Thyroid gland (tissue), 4 donors: Measurements from ENCODE around the gene ERBB2. TPM values are rescaled to one million over a fixed set of nuclear protein-coding genes. Genes with fewer than 3 reads are reported as not detected.

Experiments used
- DNase-seq, 2 donors: peaks; one replicate each; pipeline ENCODE4 v3.0.0-alpha.2; 2019
- H3K27ac ChIP-seq, 3 donors: fragments of 200-600 bp; sonication (generic); 1 replicate in 2 of 3; 2 replicates in 1 of 3; pipeline ENCODE4 v1.5.1; 2016 to 2019; ENCODE audit warnings: mild to moderate bottlenecking in 1 of 3, moderate library complexity in 1 of 3
- H3K27me3 ChIP-seq: fragments of 200-600 bp; sonication (generic); one replicate; pipeline ENCODE4 v1.5.1; 2019
- H3K36me3 ChIP-seq, 2 donors: fragments of 200-600 bp; sonication (generic); one replicate each; pipeline ENCODE4 v1.5.1; 2016 to 2019
- H3K4me1 ChIP-seq, 2 donors: fragments of 200-600 bp; sonication (generic); one replicate each; pipeline ENCODE4 v1.5.1; 2017 to 2019
- H3K4me3 ChIP-seq, 3 donors: fragments of 200-600 bp; sonication (generic); replicated peaks in 1 of 3; 1 replicate in 2 of 3; 2 replicates in 1 of 3; pipeline ENCODE4 v1.5.1; 2016; ENCODE audit warnings: mild to moderate bottlenecking in 1 of 3
- H3K9me3 ChIP-seq: fragments of 200-600 bp; sonication (generic); one replicate; pipeline ENCODE4 v1.5.1; 2017
- POLR2A ChIP-seq, 2 donors: fragments of 450-650 bp; IDR thresholded peaks; one replicate each; pipeline ENCODE4 v1.6.1; 2017; ENCODE audit warnings: antibody characterized with exemption in 2 of 2, mild to moderate bottlenecking in 2 of 2, moderate library complexity in 1 of 2
- WGBS, 2 donors: methylation state at CpG; one replicate each; pipeline ENCODE4 v1.1.5; 2017; 5-methylcytosine and 5-hydroxymethylcytosine counted together
- intact Hi-C: fragments of 100-400 bp; cut with DNase I; formaldehyde crosslinking; loops from one replicate; pipeline ENCODE4 v1.15.1; 2023
- total RNA-seq, 4 donors: library from RNA; depleted of rRNA; stranded (reverse); fragments of >200 nt; gene quantifications; one replicate each; pipeline ENCODE4 v1.2.3, GENCODE V29; 2016
- TF ChIP-seq, protein P1 (sequence below), 6 experiments: fragments of 200-600 bp in 3 of 6; fragments of 450-650 bp in 3 of 6; sonication (generic) in 3 of 6; IDR thresholded peaks; one replicate each; pipeline ENCODE4 v1.5.1; 2016 to 2019; ENCODE audit warnings: antibody characterized with exemption in 6 of 6, mild to moderate bottlenecking in 2 of 6, inconsistent platforms in 1 of 6, moderate library complexity in 1 of 6

The ERBB2 gene
- total RNA-seq, 4 donors from 2014 or later = 74.3 to 170 (median 139) TPM

DNA sequence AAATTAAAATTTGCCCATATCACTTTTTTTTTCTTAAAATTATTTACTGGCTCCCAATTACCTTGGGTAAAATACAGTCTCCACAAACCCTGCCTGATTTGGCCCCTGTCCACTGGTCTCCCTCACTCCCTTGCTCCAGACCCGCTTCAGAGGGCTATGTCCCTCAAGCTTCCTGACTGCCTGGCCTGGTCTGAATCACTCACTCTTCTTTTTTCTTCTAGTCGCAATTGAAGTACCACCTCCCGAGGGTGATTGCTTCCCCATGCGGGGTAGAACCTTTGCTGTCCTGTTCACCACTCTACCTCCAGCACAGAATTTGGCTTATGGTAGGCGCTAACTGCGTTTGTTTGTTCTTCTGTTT, 11.4 kb upstream of the ERBB2 start:
- intact Hi-C loops = loop anchor here (5.0 kb wide), 1 partner anchor 61 kb away; the partner anchor contains the start of gene PPP1R1B
- H3K36me3 ChIP-seq = peaks cover 0 to under 1% of the 10 kb centered on the region in 2 donors

DNA sequence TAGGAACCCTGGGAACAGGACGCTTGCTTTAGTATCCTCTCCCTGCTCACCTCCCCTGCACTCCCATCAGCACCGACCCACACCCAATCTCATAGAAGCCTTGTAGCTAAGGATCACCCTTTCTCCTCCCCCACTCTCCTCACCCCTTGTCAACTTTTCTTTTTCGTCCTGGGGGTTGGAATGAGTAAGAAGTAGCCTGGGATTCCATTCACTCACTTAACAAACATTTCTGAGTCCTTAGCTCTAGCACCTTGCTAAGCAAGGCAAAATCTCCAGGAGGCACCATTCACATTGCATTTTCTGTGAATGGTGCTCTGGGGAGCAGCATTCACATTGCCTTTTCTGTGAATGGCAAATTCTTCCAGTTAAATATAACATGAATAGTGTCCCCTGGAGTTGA, 10.9 kb upstream of the ERBB2 start:
- Histone ChIP-seq H3K27ac (no peak overlapping the region), H3K9me3 (no peaks in the 10 kb centered on the region), H3K27me3 (no peaks in the 10 kb centered on the region), H3K4me3 (peak overlapping the region in 1 of 3 donors; percentile 63), H3K4me1 (peaks cover 7 to 22% of the 10 kb centered on the region in 2 donors), H3K36me3 (no peaks in the 10 kb centered on the region)
- intact Hi-C loops = loop anchor here (5.0 kb wide), 1 partner anchor 62 kb away; the partner anchor contains the start of gene PPP1R1B
- TF ChIP-seq POLR2A (IDR thresholded peaks at IDR 0.05) = no peak
- DNase-seq = no peak
- WGBS, 2 donors = 29 to 40% methylated on average over 3 of the region's 3 CpGs

More for the DNA sequence above, 11.4 kb upstream of the ERBB2 start:
- no peak for DNase-seq
- 11 to 23% methylated on average over 6 of the region's 6 CpGs for WGBS, 2 donors
- H3K27me3 ChIP-seq = no peaks in the 10 kb centered on the region
- H3K27ac ChIP-seq = peak overlapping the region; percentile 90 to 95 (median 94)
- no peaks in the 10 kb centered on the region for H3K9me3 ChIP-seq
- no peak for TF ChIP-seq POLR2A (IDR thresholded peaks at IDR 0.05)
- TF ChIP-seq, protein P1, sequence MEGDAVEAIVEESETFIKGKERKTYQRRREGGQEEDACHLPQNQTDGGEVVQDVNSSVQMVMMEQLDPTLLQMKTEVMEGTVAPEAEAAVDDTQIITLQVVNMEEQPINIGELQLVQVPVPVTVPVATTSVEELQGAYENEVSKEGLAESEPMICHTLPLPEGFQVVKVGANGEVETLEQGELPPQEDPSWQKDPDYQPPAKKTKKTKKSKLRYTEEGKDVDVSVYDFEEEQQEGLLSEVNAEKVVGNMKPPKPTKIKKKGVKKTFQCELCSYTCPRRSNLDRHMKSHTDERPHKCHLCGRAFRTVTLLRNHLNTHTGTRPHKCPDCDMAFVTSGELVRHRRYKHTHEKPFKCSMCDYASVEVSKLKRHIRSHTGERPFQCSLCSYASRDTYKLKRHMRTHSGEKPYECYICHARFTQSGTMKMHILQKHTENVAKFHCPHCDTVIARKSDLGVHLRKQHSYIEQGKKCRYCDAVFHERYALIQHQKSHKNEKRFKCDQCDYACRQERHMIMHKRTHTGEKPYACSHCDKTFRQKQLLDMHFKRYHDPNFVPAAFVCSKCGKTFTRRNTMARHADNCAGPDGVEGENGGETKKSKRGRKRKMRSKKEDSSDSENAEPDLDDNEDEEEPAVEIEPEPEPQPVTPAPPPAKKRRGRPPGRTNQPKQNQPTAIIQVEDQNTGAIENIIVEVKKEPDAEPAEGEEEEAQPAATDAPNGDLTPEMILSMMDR (IDR thresholded peaks at IDR 0.05) = no peak
- H3K4me1 ChIP-seq = peaks cover 7 to 22% of the 10 kb centered on the region in 2 donors
- peak overlapping the region in 2 of 3 donors; percentile 48 to 63 for H3K4me3 ChIP-seq

DNA sequence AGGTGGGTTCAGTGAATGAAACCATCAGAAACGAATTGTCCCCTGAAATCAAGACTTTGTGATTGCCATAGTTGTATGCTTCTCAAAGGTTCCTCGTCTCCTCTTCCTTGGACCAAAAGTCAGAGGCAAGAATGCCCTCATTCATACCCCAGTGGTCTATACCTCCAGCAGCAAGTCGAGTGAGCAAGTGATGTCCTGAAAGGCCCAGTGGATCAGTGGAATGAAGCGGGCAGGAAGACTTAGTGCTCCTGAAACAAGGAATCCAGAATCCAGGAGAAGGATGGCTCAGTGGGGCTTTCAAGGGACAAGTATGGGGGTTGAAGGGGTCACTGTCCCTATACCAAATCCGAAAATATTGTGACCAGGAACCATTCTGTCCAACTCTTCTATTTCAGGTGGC, 5.3 kb upstream of the ERBB2 start:
- H3K36me3 ChIP-seq = no peaks in the 10 kb centered on the region
- 85 to 86% methylated on average over 5 of the region's 5 CpGs for WGBS, 2 donors
- intact Hi-C loops = no loop called here
- no peak for DNase-seq
- no peak overlapping the region for H3K27ac ChIP-seq
- peaks cover 0 to 7% of the 10 kb centered on the region in 2 donors for H3K4me1 ChIP-seq
- H3K27me3 ChIP-seq = no peaks in the 10 kb centered on the region
- no peak overlapping the region for H3K4me3 ChIP-seq
- TF ChIP-seq, protein P1 (IDR thresholded peaks at IDR 0.05) = no peak
- no peak for TF ChIP-seq POLR2A (IDR thresholded peaks at IDR 0.05)
- no peaks in the 10 kb centered on the region for H3K9me3 ChIP-seq

DNA sequence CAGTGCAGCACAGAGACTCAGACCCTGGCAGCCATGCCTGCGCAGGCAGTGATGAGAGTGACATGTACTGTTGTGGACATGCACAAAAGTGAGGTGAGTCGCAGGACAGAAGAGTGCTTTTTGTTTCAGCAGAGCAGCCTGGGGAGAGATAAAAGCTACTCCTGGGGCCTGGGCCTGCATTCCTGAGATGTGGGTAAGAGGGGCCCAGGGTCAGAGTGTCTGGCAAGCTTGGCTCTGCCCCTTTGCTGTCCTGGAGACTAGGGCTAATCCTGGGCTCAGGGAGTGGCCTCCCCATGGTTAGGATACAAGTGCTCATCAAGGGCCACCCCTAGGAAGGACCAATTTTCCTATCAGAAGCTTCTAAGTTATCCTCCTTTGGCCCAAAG, 4.8 kb upstream of the ERBB2 start:
- no peak overlapping the region for H3K27ac ChIP-seq
- TF ChIP-seq, protein P1 (IDR thresholded peaks at IDR 0.05) = no peak
- no peak for TF ChIP-seq POLR2A (IDR thresholded peaks at IDR 0.05)

DNA sequence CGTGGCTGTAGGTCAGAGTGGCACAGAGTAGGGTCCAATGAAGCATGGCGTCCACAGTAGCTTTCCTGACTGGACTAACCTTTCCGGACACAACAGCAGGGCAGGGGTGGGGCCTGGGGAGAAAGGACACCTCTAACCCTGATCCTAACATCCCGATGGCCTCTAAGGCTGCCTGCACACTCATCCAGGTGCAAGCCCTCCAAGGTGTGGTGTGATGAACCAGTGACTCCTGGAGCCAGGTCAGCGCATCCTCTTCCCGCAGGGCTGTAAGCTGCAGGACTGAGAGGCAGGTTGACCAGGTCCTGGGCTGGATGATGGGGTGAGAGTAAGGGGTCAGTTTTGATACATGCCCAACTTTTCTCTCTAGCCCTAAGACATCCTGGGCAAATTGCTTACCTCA, 3.1 kb upstream of the ERBB2 start:
- no peak overlapping the region for H3K27ac ChIP-seq

More for the DNA sequence above, 4.8 kb upstream of the ERBB2 start:
- H3K4me3 ChIP-seq = no peak overlapping the region
- no peaks in the 10 kb centered on the region for H3K36me3 ChIP-seq
- H3K9me3 ChIP-seq = no peaks in the 10 kb centered on the region
- DNase-seq = no peak
- WGBS, 2 donors = 88% methylated on average over 2 of the region's 2 CpGs
- intact Hi-C loops = no loop called here
- H3K4me1 ChIP-seq = peaks cover 0 to 7% of the 10 kb centered on the region in 2 donors
- H3K27me3 ChIP-seq = no peaks in the 10 kb centered on the region

More for the DNA sequence above, 3.1 kb upstream of the ERBB2 start:
- no peak for DNase-seq
- no peaks in the 10 kb centered on the region for H3K36me3 ChIP-seq
- H3K9me3 ChIP-seq = no peaks in the 10 kb centered on the region
- no peak overlapping the region for H3K4me3 ChIP-seq
- WGBS, 2 donors = 80 to 81% methylated on average over 3 to 6 of the region's 6 CpGs
- H3K27me3 ChIP-seq = no peaks in the 10 kb centered on the region
- intact Hi-C loops = no loop called here
- TF ChIP-seq, protein P1 (IDR thresholded peaks at IDR 0.05) = no peak
- no peak for TF ChIP-seq POLR2A (IDR thresholded peaks at IDR 0.05)
- peaks cover 6 to 14% of the 10 kb centered on the region in 2 donors for H3K4me1 ChIP-seq
